Fibroblast of lung (primary cell): Measurements from ENCODE around the gene SMARCAL1. TPM values are rescaled to one million over a fixed set of nuclear protein-coding genes. Genes with fewer than 3 reads are reported as not detected.
A peak's percentile ranks its signal among the peaks of the same experiment; 100 is the strongest.

ENCODE experiments used
- DNase-seq, 2 donors: peaks; one replicate each; pipeline versions ENCODE4 v3.0.0 to v3.0.0-alpha.2; 2010; ENCODE audit warnings: low read depth in 2 of 2
- H2AFZ ChIP-seq: 2 replicates; pipeline ENCODE4 v1.5.1; 2012; ENCODE audit warnings: low read length, control low read depth, inconsistent platforms
- H3K27ac ChIP-seq: 2 replicates; pipeline ENCODE4 v1.5.1; 2011; ENCODE audit warnings: low read length, control low read depth; ENCODE audit not compliant: insufficient read depth
- H3K27me3 ChIP-seq: 2 replicates; pipeline ENCODE4 v1.5.1; 2011; ENCODE audit warnings: mild to moderate bottlenecking, low read length; ENCODE audit not compliant: control insufficient read depth, insufficient read depth
- H3K36me3 ChIP-seq: 2 replicates; pipeline ENCODE4 v1.5.1; 2011; ENCODE audit warnings: low read length; ENCODE audit not compliant: control insufficient read depth, insufficient read depth
- H3K4me1 ChIP-seq: 2 replicates; pipeline ENCODE4 v1.5.1; 2011; ENCODE audit warnings: low read length; ENCODE audit not compliant: control insufficient read depth, insufficient read depth; ENCODE audit errors: extremely low read depth
- H3K4me2 ChIP-seq: 2 replicates; pipeline ENCODE4 v1.5.1; 2011; ENCODE audit warnings: low read length, control low read depth; ENCODE audit not compliant: insufficient read depth; ENCODE audit errors: extremely low read depth
- H3K4me3 ChIP-seq, 4 experiments: fragments of 200-600 bp in 1 of 4; sonication (generic) in 1 of 4; replicated peaks in 1 of 4; 2 replicates each; pipeline ENCODE4 v1.5.1; 2011 to 2016; ENCODE audit warnings: low read length in 4 of 4, low read depth in 3 of 4, mild to moderate bottlenecking in 3 of 4, control low read depth in 2 of 4, inconsistent platforms in 1 of 4, mixed read lengths in 1 of 4; ENCODE audit not compliant: insufficient read depth in 1 of 4; ENCODE audit errors: control extremely low read depth in 1 of 4
- H3K79me2 ChIP-seq: 2 replicates; pipeline ENCODE4 v1.5.1; 2012; ENCODE audit warnings: mild to moderate bottlenecking, low read length, inconsistent platforms; ENCODE audit not compliant: control insufficient read depth, insufficient read depth
- H3K9ac ChIP-seq: 2 replicates; pipeline ENCODE4 v1.5.1; 2011; ENCODE audit warnings: mild to moderate bottlenecking, low read length, control low read depth; ENCODE audit not compliant: insufficient read depth
- H3K9me3 ChIP-seq: 2 replicates; pipeline ENCODE4 v1.5.1; 2012; ENCODE audit warnings: low read depth, low read length; ENCODE audit not compliant: control insufficient read depth, insufficient read depth
- H4K20me1 ChIP-seq: 2 replicates; pipeline ENCODE4 v1.5.1; 2011; ENCODE audit warnings: low read length; ENCODE audit not compliant: control insufficient read depth, insufficient read depth; ENCODE audit errors: extremely low read depth
- CTCF ChIP-seq, 2 donors: IDR thresholded peaks in 1 of 2; conservative IDR thresholded peaks in 1 of 2; 1 replicate in 1 of 2; 2 replicates in 1 of 2; pipeline ENCODE4 v1.5.1; 2011 to 2012; ENCODE audit warnings: low read length in 2 of 2, control low read depth in 1 of 2, inconsistent platforms in 1 of 2, low read depth in 1 of 2, mild to moderate bottlenecking in 1 of 2
- EZH2 ChIP-seq: IDR thresholded peaks from 2 replicates; pipeline ENCODE4 v1.5.1; 2012; ENCODE audit warnings: low read length, control low read depth, mild to moderate bottlenecking; ENCODE audit errors: missing control alignments
- polyA plus RNA-seq, 2 donors: library from polyadenylated mRNA; depleted of rRNA in 1 of 2; stranded (reverse) in 1 of 2; unstranded in 1 of 2; fragments of >200 nt; gene quantifications; 2 replicates each; pipeline ENCODE4 v1.2.1, GENCODE V29; 2011 to 2012; ENCODE audit warnings: missing spikeins in 1 of 2
- total RNA-seq: library from RNA; depleted of rRNA; stranded (reverse); fragments of >200 nt; gene quantifications from 2 replicates; pipeline ENCODE4 v1.2.1, GENCODE V29; 2014

SMARCAL1 gene
- total and polyA plus RNA-seq, 2 donors (not counting 1 experiment from before 2014, with no cell fraction given), result 21.5 to 25.1 TPM

- no peak overlapping the region for H3K4me2 ChIP-seq
- no peaks in the 10 kb centered on the region for H3K36me3 ChIP-seq
- no peak overlapping the region for H3K27ac ChIP-seq
- H3K4me1 ChIP-seq, result peaks cover 17% of the 10 kb centered on the region
- H3K27me3 ChIP-seq, result no peaks in the 10 kb centered on the region
- no peak overlapping the region for H3K9ac ChIP-seq
- no peaks in the 10 kb centered on the region for H3K9me3 ChIP-seq
- no peaks in the 10 kb centered on the region for H4K20me1 ChIP-seq
- H3K4me3 ChIP-seq, result no peak overlapping the region
- H3K79me2 ChIP-seq, result peaks cover 18% of the 10 kb centered on the region
- TF ChIP-seq EZH2, result no peak
- no peak for TF ChIP-seq CTCF (conservative IDR thresholded peaks at IDR 0.05 in 1 of 2, IDR thresholded peaks at IDR 0.05 in 1 of 2; ENCODE audit: low read depth in 1 of 2, low read length in 2 of 2)
- H2AFZ ChIP-seq, result no peak overlapping the region
- DNase-seq, result no peak
These were observed 46.8 kb upstream of the SMARCAL1 start for GRCh38 chr2:216365518-216365917.

GRCh38 chr2:216366777-216367471, 45.4 kb upstream of the SMARCAL1 start:
- no peak overlapping the region for H3K4me2 ChIP-seq

GRCh38 chr2:216369821-216370220, 42.5 kb upstream of the SMARCAL1 start:
- H3K36me3 ChIP-seq, result no peaks in the 10 kb centered on the region
- no peaks in the 10 kb centered on the region for H3K9me3 ChIP-seq
- TF ChIP-seq CTCF (conservative IDR thresholded peaks at IDR 0.05 in 1 of 2, IDR thresholded peaks at IDR 0.05 in 1 of 2; ENCODE audit: low read depth in 1 of 2, low read length in 2 of 2), result no peak
- TF ChIP-seq EZH2, result no peak
- peaks cover 23% of the 10 kb centered on the region for H3K4me1 ChIP-seq
- no peaks in the 10 kb centered on the region for H4K20me1 ChIP-seq
- no peak overlapping the region for H3K27ac ChIP-seq
- DNase-seq, result no peak
- H3K9ac ChIP-seq, result no peak overlapping the region
- H3K27me3 ChIP-seq, result no peaks in the 10 kb centered on the region
- H3K4me2 ChIP-seq, result peak overlapping the region; percentile 90
- H3K4me3 ChIP-seq, result peak overlapping the region in 2 of 4 experiments; percentile 2 to 56
- H2AFZ ChIP-seq, result no peak overlapping the region
- H3K79me2 ChIP-seq, result peaks cover 24% of the 10 kb centered on the region

More at GRCh38 chr2:216366777-216367471, 45.4 kb upstream of the SMARCAL1 start:
- H4K20me1 ChIP-seq, result no peaks in the 10 kb centered on the region
- TF ChIP-seq EZH2, result no peak
- no peak for TF ChIP-seq CTCF (conservative IDR thresholded peaks at IDR 0.05 in 1 of 2, IDR thresholded peaks at IDR 0.05 in 1 of 2; ENCODE audit: low read depth in 1 of 2, low read length in 2 of 2)
- no peak overlapping the region for H3K9ac ChIP-seq
- H3K27me3 ChIP-seq, result no peaks in the 10 kb centered on the region
- H3K4me3 ChIP-seq, result peak overlapping the region in 1 of 4 experiments; percentile 6
- DNase-seq, result peak in 1 of 2 donors; percentile 25
- no peak overlapping the region for H3K27ac ChIP-seq
- no peak overlapping the region for H2AFZ ChIP-seq
- H3K9me3 ChIP-seq, result no peaks in the 10 kb centered on the region
- no peaks in the 10 kb centered on the region for H3K36me3 ChIP-seq
- peaks cover 19% of the 10 kb centered on the region for H3K4me1 ChIP-seq
- peaks cover 24% of the 10 kb centered on the region for H3K79me2 ChIP-seq
